GM12878 (cell line): ENCODE measurements around the gene PDE4DIP. TPM values are rescaled to one million over a fixed set of nuclear protein-coding genes. Genes with fewer than 3 reads are reported as not detected.
"Not testable (repeated sequence)": the region's sequence is repeated elsewhere in the genome, so short reads cannot be mapped to it uniquely, and the experiment has no call there.

Source experiments
- ATAC-seq: fragments of 200-7000 bp; cut with Tn5 transposase; 3 replicates; pipeline ENCODE4 v1.9.1; 2020; ENCODE audit warnings: mild to moderate bottlenecking, moderate library complexity
- BruUV-seq: library from RNA; stranded (reverse); fragments of 400-500 nt; replicated peaks from 2 replicates; lab custom pipeline; 2021; lab: Mats Ljungman, UMichigan
- CTCF ChIA-PET: fragments of 300-600 bp; sonication (Branson Sonifier 250); formaldehyde crosslinking; extraction: SDS; loops from one replicate; lab custom pipeline; 2021; ENCODE audit warnings: inconsistent platforms; lab: Yijun Ruan, JAX
- POLR2A ChIA-PET: fragments of 350-600 bp; formaldehyde crosslinking; extraction: SDS; loops from one replicate; lab custom pipeline; 2021; ENCODE audit warnings: inconsistent platforms; lab: Charles Lee
- RAD21 ChIA-PET: fragments of 300-600 bp; sonication (Branson Sonifier 250); formaldehyde crosslinking; loops from one replicate; lab custom pipeline; 2023; ENCODE audit warnings: antibody characterized with exemption; ENCODE audit not compliant: unreplicated experiment; lab: Charles Lee
- SMC1A ChIA-PET: fragments of 300-600 bp; sonication (Branson Sonifier 250); formaldehyde crosslinking; loops from one replicate; lab custom pipeline; 2023; ENCODE audit not compliant: unreplicated experiment, uncharacterized antibody; lab: Charles Lee
- DNase-seq: peaks from one replicate; pipeline ENCODE4 v3.0.0-alpha.2; 2011; ENCODE audit warnings: low read depth, low spot score
- FAIRE-seq: peaks from 3 replicates; lab custom pipeline; 2011; peaks lifted over from hg19 to GRCh38; lab: Jason Lieb, UNC
- H2AFZ ChIP-seq: 2 replicates; pipeline ENCODE4 v1.6.0; 2011; ENCODE audit warnings: low read depth, low read length, control low read depth; ENCODE audit not compliant: control insufficient read depth
- H3K27ac ChIP-seq: 2 replicates; pipeline ENCODE4 v1.5.1; 2011; ENCODE audit warnings: control low read depth; ENCODE audit not compliant: control insufficient read depth, insufficient read depth
- H3K27me3 ChIP-seq, 2 experiments: replicated peaks in 1 of 2; 2 replicates each; pipeline versions ENCODE4 v1.6.0 to v1.6.1; 2011; ENCODE audit warnings: low read length in 1 of 2; ENCODE audit not compliant: control insufficient read depth in 2 of 2, insufficient read depth in 2 of 2
- H3K36me3 ChIP-seq, 2 experiments: 2 replicates each; pipeline ENCODE4 v1.5.1; 2011; ENCODE audit warnings: low read length in 1 of 2; ENCODE audit not compliant: control insufficient read depth in 2 of 2, insufficient read depth in 2 of 2
- H3K4me1 ChIP-seq: 2 replicates; pipeline ENCODE4 v1.6.1; 2011; ENCODE audit warnings: mild to moderate bottlenecking, low read length, moderate library complexity, mixed read lengths; ENCODE audit not compliant: control insufficient read depth, insufficient read depth
- H3K4me2 ChIP-seq: 2 replicates; pipeline ENCODE4 v1.6.0; 2011; ENCODE audit warnings: control low read depth; ENCODE audit not compliant: control insufficient read depth, insufficient read depth
- H3K4me3 ChIP-seq: fragments of 200-600 bp; sonication (generic); 2 replicates; pipeline ENCODE4 v1.5.1; 2016
- H3K79me2 ChIP-seq: 2 replicates; pipeline ENCODE4 v1.6.0; 2011; ENCODE audit warnings: low read length; ENCODE audit not compliant: control insufficient read depth, insufficient read depth
- H3K9ac ChIP-seq: 2 replicates; pipeline ENCODE4 v1.8.0; 2011; ENCODE audit warnings: low read length, control low read depth, mixed read lengths; ENCODE audit not compliant: control insufficient read depth, insufficient read depth
- H3K9me3 ChIP-seq: replicated peaks from 3 replicates; pipeline ENCODE4 v1.5.1; 2011; ENCODE audit warnings: mild to moderate bottlenecking, low read length; ENCODE audit not compliant: control insufficient read depth, insufficient read depth
- H4K20me1 ChIP-seq: 2 replicates; pipeline ENCODE4 v1.6.0; 2011; ENCODE audit not compliant: control insufficient read depth, insufficient read depth
- WGBS: methylation state at CpG from one replicate; pipeline ENCODE4 v1.1.6; 2016; ENCODE audit warnings: low lambda C conversion rate; ENCODE audit not compliant: insufficient replicate concordance, insufficient coverage; ENCODE audit errors: missing lambda C conversion rate; 5-methylcytosine and 5-hydroxymethylcytosine counted together
- in situ Hi-C: fragments of 300-500 bp; cut with MboI; formaldehyde crosslinking; loops from 9 replicates; pipeline ENCODE4 v1.14.3; 2018; ENCODE audit warnings: mixed read lengths
- intact Hi-C: fragments of 100-400 bp; cut with micrococcal nuclease; formaldehyde crosslinking; loops from one replicate; pipeline ENCODE4 v1.14.2; 2022; ENCODE audit not compliant: unreplicated experiment
- polyA plus RNA-seq, 11 experiments: library from polyadenylated mRNA; depleted of rRNA in 4 of 11; unstranded in 6 of 11; stranded (reverse) in 5 of 11; fragments of >200 nt; fragmentation: Nextera tagmentation in 4 of 11; fragmentation: Illumina TruSeq in 1 of 11; extraction: Ambion mirVana in 4 of 11; extraction: Trizol in 1 of 11; gene quantifications; 1 replicate in 1 of 11; 2 replicates in 10 of 11; pipeline versions ENCODE4 v1.2.1 to v1.2.3, GENCODE V29; 2011 to 2016; ENCODE audit warnings: inconsistent platforms in 2 of 11, missing spikeins in 2 of 11, low read depth in 1 of 11
- total RNA-seq, 4 experiments: library from RNA; depleted of rRNA in 3 of 4; stranded (reverse); fragments of >200 nt in 3 of 4; fragmentation: Illumina TruSeq in 1 of 4; extraction: Trizol in 1 of 4; gene quantifications; 2 replicates each; pipeline versions ENCODE4 v1.2.1 to v1.2.3, GENCODE V29; 2013 to 2021

Gene PDE4DIP
- total and polyA plus RNA-seq, 10 of the 15 experiments (the other 5 are each of a cell fraction or from before 2014, with no cell fraction given): 3.5 to 9.0 (median 5.4) TPM

GRCh38 chr1:149008769-149009168 is 164.5 kb downstream of the PDE4DIP start:
- H3K4me1 ChIP-seq, in situ Hi-C loops, POLR2A ChIA-PET, CTCF ChIA-PET, BruUV-seq, H3K79me2 ChIP-seq, RAD21 ChIA-PET, H4K20me1 ChIP-seq, intact Hi-C loops, H3K9ac ChIP-seq, H3K27ac ChIP-seq, ATAC-seq, DNase-seq, H3K4me3 ChIP-seq, H3K36me3 ChIP-seq, FAIRE-seq, H3K9me3 ChIP-seq, H3K4me2 ChIP-seq, H3K27me3 ChIP-seq, H2AFZ ChIP-seq, SMC1A ChIA-PET: not testable (repeated sequence)
- WGBS: 6% methylated on average over 2 of the region's 2 CpGs

GRCh38 chr1:149009761-149010160 is 165.5 kb downstream of the PDE4DIP start:
- 73% methylated on average over 3 of the region's 3 CpGs for WGBS
- H3K27me3 ChIP-seq, H3K4me2 ChIP-seq, H3K36me3 ChIP-seq, POLR2A ChIA-PET, in situ Hi-C loops, ATAC-seq, H4K20me1 ChIP-seq, H2AFZ ChIP-seq, BruUV-seq, H3K4me3 ChIP-seq, H3K4me1 ChIP-seq, DNase-seq, H3K9ac ChIP-seq, SMC1A ChIA-PET, H3K9me3 ChIP-seq, intact Hi-C loops, H3K27ac ChIP-seq, RAD21 ChIA-PET, FAIRE-seq, H3K79me2 ChIP-seq, CTCF ChIA-PET: not testable (repeated sequence)

- in situ Hi-C loops, ATAC-seq, H3K27me3 ChIP-seq, H3K4me3 ChIP-seq, H3K4me2 ChIP-seq, H3K9ac ChIP-seq, H3K9me3 ChIP-seq, H3K4me1 ChIP-seq, H3K27ac ChIP-seq, H2AFZ ChIP-seq, FAIRE-seq, intact Hi-C loops, DNase-seq, H3K79me2 ChIP-seq, CTCF ChIA-PET, H4K20me1 ChIP-seq, RAD21 ChIA-PET, SMC1A ChIA-PET, BruUV-seq, H3K36me3 ChIP-seq, POLR2A ChIA-PET: not testable (repeated sequence)
- WGBS: no CpG with 5 or more reads among the region's 5 CpGs
Observed at GRCh38 chr1:149012599-149012998, 168.4 kb downstream of the PDE4DIP start.

GRCh38 chr1:149013513-149013912 is 169.3 kb downstream of the PDE4DIP start:
- H3K27me3 ChIP-seq, DNase-seq, RAD21 ChIA-PET, CTCF ChIA-PET, intact Hi-C loops, SMC1A ChIA-PET, POLR2A ChIA-PET, H4K20me1 ChIP-seq, H3K4me3 ChIP-seq, BruUV-seq, H3K4me2 ChIP-seq, H3K79me2 ChIP-seq, H3K27ac ChIP-seq, H2AFZ ChIP-seq, ATAC-seq, H3K9me3 ChIP-seq, in situ Hi-C loops, H3K9ac ChIP-seq, H3K4me1 ChIP-seq, FAIRE-seq, H3K36me3 ChIP-seq: not testable (repeated sequence)
- 16% methylated on average over 3 of the region's 4 CpGs for WGBS
